ENCODE data around the gene GPR37L1.
"Not testable (repeated sequence)": the region's sequence is repeated elsewhere in the genome, so short reads cannot be mapped to it uniquely, and the experiment has no call there.

The GPR37L1 gene

GRCh38 chr1:202135221-202135721 lies 12.6 kb downstream of the GPR37L1 start:
- no peak overlapping the region for H3K4me2 ChIP-seq
- peaks cover 78 to 97% (median 87%) of the 10 kb centered on the region in 11 experiments for H3K36me3 ChIP-seq
- H4K20me1 ChIP-seq = peaks cover 65 to 100% (median 79%) of the 10 kb centered on the region in 11 experiments
- H3K4me3 ChIP-seq = no peak overlapping the region
- H3K4me1 ChIP-seq = peaks cover 0 to 26% (median 7%) of the 10 kb centered on the region in 10 experiments; a peak in 11 of 20 replicates
- TF ChIP-seq Cebpa-rat (IDR thresholded peaks at IDR 0.05) = no peak
- no peaks in the 10 kb centered on the region for H3K9me3 ChIP-seq (replicated peaks in 1 of 11)
- no peak overlapping the region for H3K27ac ChIP-seq
- H3K27me3 ChIP-seq = no peaks in the 10 kb centered on the region
- H3K9ac ChIP-seq = peak overlapping the region in 1 of 11 experiments; percentile 36; a peak in 1 of 22 replicates

DNA sequence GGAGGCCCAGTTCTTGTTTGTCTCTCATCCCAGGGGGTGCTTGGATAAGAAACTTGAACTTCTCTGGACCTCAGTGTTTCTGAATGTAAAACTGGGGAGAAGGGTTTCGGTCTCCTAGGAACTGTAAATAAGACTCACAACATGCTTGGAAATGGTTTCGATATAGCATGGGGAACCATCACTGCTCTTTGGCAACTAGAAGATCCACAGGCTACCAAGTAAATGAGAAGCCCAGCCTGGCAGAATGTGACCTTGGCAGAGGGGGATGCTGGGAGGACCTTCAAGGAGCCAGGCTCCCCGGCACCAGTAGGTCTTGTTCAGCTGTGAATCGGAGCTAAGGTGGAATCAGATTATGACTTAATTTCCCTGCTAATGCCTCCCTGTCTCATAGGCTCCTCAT lies 18.1 kb downstream of the GPR37L1 start:
- peaks cover 51 to 69% (median 61%) of the 10 kb centered on the region in 11 experiments for H3K36me3 ChIP-seq
- peaks cover 75 to 88% (median 82%) of the 10 kb centered on the region in 11 experiments for H4K20me1 ChIP-seq
- no peak overlapping the region for H3K4me3 ChIP-seq
- peaks cover 27 to 51% (median 43%) of the 10 kb centered on the region in 10 experiments for H3K4me1 ChIP-seq
- H3K9ac ChIP-seq = no peak overlapping the region
- H3K27ac ChIP-seq = no peak overlapping the region
- H3K9me3 ChIP-seq (replicated peaks in 1 of 11) = no peaks in the 10 kb centered on the region
- no peak for TF ChIP-seq Cebpa-rat (IDR thresholded peaks at IDR 0.05)
- H3K27me3 ChIP-seq = no peaks in the 10 kb centered on the region
- peak overlapping the region in 5 of 11 experiments; percentile 24 to 99 (median 96); a peak in 5 of 22 replicates for H3K4me2 ChIP-seq

DNA sequence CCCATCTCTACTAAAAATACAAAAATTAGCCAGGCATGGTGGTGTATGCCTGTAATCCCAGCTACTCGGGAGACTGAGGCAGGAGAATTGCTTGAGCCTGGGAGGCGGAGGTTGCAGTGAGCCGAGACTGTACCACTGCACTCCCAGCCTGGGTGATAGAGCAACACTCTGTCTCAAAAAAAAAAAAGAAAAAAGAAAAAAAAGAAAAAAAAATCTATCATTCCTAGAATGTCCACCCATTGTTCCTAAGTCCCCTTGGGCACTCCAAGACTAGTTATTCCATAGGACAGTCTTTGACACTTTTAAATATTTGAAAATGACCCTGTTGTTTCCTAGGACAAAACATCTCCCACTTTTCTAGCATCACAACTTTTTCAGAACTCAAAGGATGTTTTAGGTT lies 18.8 kb downstream of the GPR37L1 start:
- Histone ChIP-seq H4K20me1 (peaks cover 69 to 88% (median 78%) of the 10 kb centered on the region in 11 experiments), H3K36me3 (peaks cover 45 to 64% (median 56%) of the 10 kb centered on the region in 11 experiments), H3K9ac (peak overlapping the region in 2 of 11 experiments; percentile 96 to 97; a peak in 1 of 22 replicates), H3K4me2 (peak overlapping the region in 7 of 11 experiments; percentile 91 to 99 (median 96); a peak in 13 of 22 replicates), H3K4me1 (peaks cover 34 to 58% (median 46%) of the 10 kb centered on the region in 10 experiments)
- H3K9me3 ChIP-seq (replicated peaks in 1 of 11); H3K27ac ChIP-seq; H3K4me3 ChIP-seq; H3K27me3 ChIP-seq: not testable (repeated sequence)

DNA sequence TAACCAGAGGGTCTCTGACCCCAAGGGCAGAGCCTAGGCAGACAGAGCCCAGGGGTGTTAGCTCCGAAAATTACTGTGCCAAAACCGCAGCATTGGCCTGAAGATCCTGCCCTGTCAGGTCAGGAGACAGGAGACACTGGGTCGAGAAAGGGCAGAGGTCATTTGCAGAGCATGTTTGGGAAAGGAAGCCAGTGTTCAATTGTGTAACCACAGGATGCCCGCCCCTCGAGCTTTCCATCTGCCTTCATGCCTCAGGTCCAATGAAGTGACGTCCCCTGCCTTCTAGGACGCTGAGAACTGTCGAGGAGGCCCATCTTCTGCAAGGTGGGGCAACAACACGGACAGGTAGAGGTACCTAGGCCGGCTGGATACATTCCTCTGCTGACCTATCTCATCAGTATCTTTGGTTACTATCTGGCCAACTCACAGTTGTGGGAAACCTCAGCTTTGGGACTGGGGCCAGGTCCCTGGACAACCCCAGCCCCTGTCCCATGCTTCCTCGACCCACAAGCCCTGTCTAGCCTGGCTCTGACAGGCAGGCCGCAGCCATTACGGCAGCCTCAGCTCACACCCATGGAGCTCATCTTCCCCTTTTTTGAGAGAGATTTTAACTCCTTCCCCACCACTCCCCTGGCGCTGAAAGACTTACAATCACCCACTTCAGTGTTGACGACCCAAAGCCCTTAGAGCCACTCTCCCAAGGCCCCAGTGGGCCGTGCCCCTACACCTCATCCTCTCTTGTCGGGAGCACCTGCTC lies 20.5 kb downstream of the GPR37L1 start:
- Histone ChIP-seq H3K4me3 (peak overlapping the region; percentile 82 to 99 (median 98)), H3K27me3 (no peaks in the 10 kb centered on the region), H3K27ac (peak overlapping the region; percentile 93 to 99 (median 97)), H3K4me2 (peak overlapping the region; percentile 91 to 99 (median 97)), H4K20me1 (peaks cover 52 to 88% (median 73%) of the 10 kb centered on the region in 11 experiments), H3K36me3 (peaks cover 43 to 64% (median 55%) of the 10 kb centered on the region in 11 experiments), H3K9me3 (replicated peaks in 1 of 11) (no peaks in the 10 kb centered on the region), H3K4me1 (peaks cover 29 to 75% (median 50%) of the 10 kb centered on the region in 10 experiments), H3K9ac (peak overlapping the region; percentile 96 to 99 (median 98))
- TF ChIP-seq Cebpa-rat (IDR thresholded peaks at IDR 0.05) = peak in 1 of 11 experiments; percentile 20; a peak in 1 of 22 replicates

GRCh38 chr1:202143768-202144401 lies 21.2 kb downstream of the GPR37L1 start:
- TF ChIP-seq Cebpa-rat (IDR thresholded peaks at IDR 0.05) = no peak
- Histone ChIP-seq H4K20me1 (peaks cover 45 to 88% (median 70%) of the 10 kb centered on the region in 11 experiments), H3K27me3 (no peaks in the 10 kb centered on the region), H3K4me2 (peak overlapping the region; percentile 91 to 99 (median 97)), H3K4me1 (peaks cover 29 to 79% (median 50%) of the 10 kb centered on the region in 10 experiments), H3K9ac (peak overlapping the region; percentile 96 to 99 (median 98)), H3K36me3 (peaks cover 43 to 64% (median 55%) of the 10 kb centered on the region in 11 experiments), H3K9me3 (replicated peaks in 1 of 11) (no peaks in the 10 kb centered on the region), H3K27ac (peak overlapping the region; percentile 93 to 99 (median 97)), H3K4me3 (peak overlapping the region; percentile 82 to 99 (median 98))

- Histone ChIP-seq H3K9ac (peak within 1 kb of the TSS; percentile 96 to 99 (median 98)), H3K4me3 (peak within 1 kb of the TSS; percentile 82 to 99 (median 98)), H3K27ac (peak within 1 kb of the TSS; percentile 93 to 99 (median 97)), H4K20me1 (peaks cover 39 to 88% (median 64%) of the 10 kb centered on the region in 11 experiments), H3K36me3 (peaks cover 47 to 66% (median 57%) of the 10 kb centered on the region in 11 experiments), H3K9me3 (replicated peaks in 1 of 11) (no peaks in the 10 kb centered on the region), H3K4me1 (peaks cover 29 to 82% (median 50%) of the 10 kb centered on the region in 10 experiments), H3K4me2 (peak within 1 kb of the TSS; percentile 91 to 99 (median 97)), H3K27me3 (no peaks in the 10 kb centered on the region)
- no peak for TF ChIP-seq Cebpa-rat (IDR thresholded peaks at IDR 0.05)
Measured at GRCh38 chr1:202144402-202145067, 21.8 kb downstream of the GPR37L1 start, which contains the start of gene ARL8A. TSS of gene ARL8A (minus strand) at chr1:202144737. CDS start at chr1:202144572, 165 bp downstream.

- peak overlapping the region; percentile 82 to 99 (median 98) for H3K4me3 ChIP-seq
- TF ChIP-seq Cebpa-rat (IDR thresholded peaks at IDR 0.05) = no peak
- peaks cover 29 to 76% (median 46%) of the 10 kb centered on the region in 10 experiments for H3K4me1 ChIP-seq
- H4K20me1 ChIP-seq = peaks cover 32 to 88% (median 60%) of the 10 kb centered on the region in 11 experiments
- H3K9ac ChIP-seq = peak overlapping the region; percentile 96 to 99 (median 98)
- no peaks in the 10 kb centered on the region for H3K27me3 ChIP-seq
- no peaks in the 10 kb centered on the region for H3K9me3 ChIP-seq (replicated peaks in 1 of 11)
- peaks cover 52 to 66% (median 58%) of the 10 kb centered on the region in 11 experiments for H3K36me3 ChIP-seq
- H3K4me2 ChIP-seq = peak overlapping the region; percentile 90 to 99 (median 96)
- peak overlapping the region; percentile 93 to 99 (median 97) for H3K27ac ChIP-seq
Measured at GRCh38 chr1:202145068-202145743, 22.5 kb downstream of the GPR37L1 start.

- Histone ChIP-seq H3K4me2 (peak overlapping the region; percentile 90 to 99 (median 96)), H3K9ac (peak overlapping the region in 10 of 11 experiments; percentile 96 to 99 (median 98); a peak in 14 of 22 replicates), H3K4me3 (peak overlapping the region in 8 of 10 experiments; percentile 82 to 99 (median 96); a peak in 8 of 20 replicates), H3K4me1 (peaks cover 29 to 74% (median 44%) of the 10 kb centered on the region in 10 experiments), H3K27ac (peak overlapping the region in 1 of 11 experiments; percentile 97; a peak in 1 of 22 replicates), H3K36me3 (peaks cover 53 to 67% (median 58%) of the 10 kb centered on the region in 11 experiments), H4K20me1 (peaks cover 27 to 88% (median 57%) of the 10 kb centered on the region in 11 experiments)
- H3K27me3 ChIP-seq; H3K9me3 ChIP-seq (replicated peaks in 1 of 11): not testable (repeated sequence)
Measured at GRCh38 chr1:202145744-202146140, 23.0 kb downstream of the GPR37L1 start.

All from BLaER1 treated with 17β-estradiol and CSF1 and Interleukin-3, amounts not matched to agents 10 nM and 100 nM (cell line).